HG02623 (cell line): ENCODE measurements around the gene POFUT1.
"Not testable (repeated sequence)": the region's sequence is repeated elsewhere in the genome, so short reads cannot be mapped to it uniquely, and the experiment has no call there.

Source experiments
- ATAC-seq: cut with Tn5 transposase; IDR thresholded peaks from one replicate; pipeline ENCODE4 v1.9.1; 2021; ENCODE audit warnings: moderate library complexity; ENCODE audit not compliant: unreplicated experiment

POFUT1 gene

GRCh38 chr20:32232326-32232886 lies 24.7 kb downstream of the POFUT1 start:
- ATAC-seq: no peak

DNA sequence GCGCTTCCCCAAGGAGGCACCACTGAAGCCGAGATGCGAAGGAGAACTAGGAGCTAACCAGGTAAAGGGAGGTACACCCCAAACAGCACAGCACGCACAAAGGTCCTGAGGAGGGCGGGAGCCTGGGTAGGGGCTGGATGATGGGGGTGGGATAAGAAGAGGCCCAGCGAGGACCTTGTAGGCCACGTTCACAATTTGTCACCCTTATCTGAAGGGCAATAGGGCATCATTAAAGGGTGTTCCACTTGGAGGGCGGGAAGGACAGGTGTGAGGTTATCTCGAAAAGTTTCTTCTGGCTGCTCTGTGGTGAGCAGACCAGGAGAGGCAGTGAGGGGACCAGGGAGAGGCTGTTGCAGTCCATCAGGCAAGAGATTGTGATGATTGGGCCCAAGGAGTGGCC lies 25.6 kb downstream of the POFUT1 start:
- ATAC-seq: no peak

DNA sequence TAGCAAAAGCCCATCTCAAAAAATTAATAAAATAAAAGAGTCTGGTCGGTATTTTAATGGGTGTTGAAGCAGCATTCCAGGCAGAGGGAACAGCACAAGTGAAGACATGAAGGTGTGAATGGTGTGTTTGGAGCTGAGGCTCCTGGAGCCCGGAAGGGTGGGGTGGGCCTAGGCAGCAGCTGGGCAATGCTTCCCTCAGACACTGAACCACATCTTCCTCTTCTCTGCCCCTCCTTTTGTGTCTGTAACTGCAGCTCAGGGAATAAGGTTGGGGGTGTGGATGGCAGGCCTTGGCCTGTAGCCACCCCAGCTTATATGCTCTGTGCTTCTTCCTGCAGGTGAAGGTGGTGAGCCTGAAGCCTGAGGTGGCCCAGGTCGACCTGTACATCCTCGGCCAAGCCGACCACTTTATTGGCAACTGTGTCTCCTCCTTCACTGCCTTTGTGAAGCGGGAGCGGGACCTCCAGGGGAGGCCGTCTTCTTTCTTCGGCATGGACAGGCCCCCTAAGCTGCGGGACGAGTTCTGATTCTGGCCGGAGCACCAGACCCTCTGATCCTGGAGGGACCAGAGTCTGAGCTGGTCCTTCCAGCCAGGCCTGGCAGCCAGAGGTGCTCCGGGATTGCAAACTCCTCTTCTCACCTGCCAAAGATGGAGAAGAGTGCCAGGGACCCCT lies 26.6 kb downstream of the POFUT1 start:
- no peak for ATAC-seq

- no peak for ATAC-seq
Measured at GRCh38 chr20:32235331-32236047, 27.8 kb downstream of the POFUT1 start.

GRCh38 chr20:32236048-32236533 lies 28.4 kb downstream of the POFUT1 start:
- no peak for ATAC-seq

DNA sequence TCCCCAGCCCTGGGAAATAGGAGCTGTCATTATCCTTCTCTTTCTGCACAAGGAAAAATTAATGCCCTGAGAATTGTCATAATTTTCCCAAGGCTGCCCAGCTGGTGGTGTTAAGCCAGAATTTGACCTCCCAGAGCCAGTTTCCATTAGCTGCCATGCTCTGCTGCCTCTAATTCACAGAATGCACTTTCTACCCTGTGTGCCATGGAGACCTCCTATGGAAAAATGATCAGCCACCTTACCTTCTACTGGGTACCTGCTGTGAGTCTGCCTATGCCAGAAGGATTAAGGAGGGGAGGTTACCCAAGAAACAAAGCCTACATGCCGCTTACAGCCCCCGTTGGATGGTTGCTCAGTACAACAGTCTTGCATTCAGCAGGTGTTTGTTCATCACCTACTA lies 29.1 kb downstream of the POFUT1 start:
- no peak for ATAC-seq

DNA sequence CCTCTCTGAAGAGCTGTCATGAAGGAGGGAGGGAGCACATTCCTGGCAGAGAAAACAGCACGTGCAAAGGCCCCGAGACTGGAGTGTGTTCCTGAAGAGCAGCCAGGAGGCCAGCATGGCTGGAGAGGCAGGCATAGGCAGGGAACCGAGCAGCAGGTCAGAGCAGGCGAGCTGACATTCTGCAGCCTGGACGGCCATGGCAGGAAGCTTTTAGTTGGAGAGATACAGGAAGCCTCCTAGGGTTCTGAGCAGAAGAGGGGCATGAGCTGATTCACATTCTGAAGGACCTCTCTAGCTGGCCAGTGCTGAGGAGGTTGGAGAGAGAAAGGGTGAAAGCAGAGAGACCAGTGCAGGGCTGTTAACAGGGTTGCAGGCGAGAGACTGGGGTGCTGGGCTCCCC lies 29.7 kb downstream of the POFUT1 start:
- ATAC-seq: no peak

DNA sequence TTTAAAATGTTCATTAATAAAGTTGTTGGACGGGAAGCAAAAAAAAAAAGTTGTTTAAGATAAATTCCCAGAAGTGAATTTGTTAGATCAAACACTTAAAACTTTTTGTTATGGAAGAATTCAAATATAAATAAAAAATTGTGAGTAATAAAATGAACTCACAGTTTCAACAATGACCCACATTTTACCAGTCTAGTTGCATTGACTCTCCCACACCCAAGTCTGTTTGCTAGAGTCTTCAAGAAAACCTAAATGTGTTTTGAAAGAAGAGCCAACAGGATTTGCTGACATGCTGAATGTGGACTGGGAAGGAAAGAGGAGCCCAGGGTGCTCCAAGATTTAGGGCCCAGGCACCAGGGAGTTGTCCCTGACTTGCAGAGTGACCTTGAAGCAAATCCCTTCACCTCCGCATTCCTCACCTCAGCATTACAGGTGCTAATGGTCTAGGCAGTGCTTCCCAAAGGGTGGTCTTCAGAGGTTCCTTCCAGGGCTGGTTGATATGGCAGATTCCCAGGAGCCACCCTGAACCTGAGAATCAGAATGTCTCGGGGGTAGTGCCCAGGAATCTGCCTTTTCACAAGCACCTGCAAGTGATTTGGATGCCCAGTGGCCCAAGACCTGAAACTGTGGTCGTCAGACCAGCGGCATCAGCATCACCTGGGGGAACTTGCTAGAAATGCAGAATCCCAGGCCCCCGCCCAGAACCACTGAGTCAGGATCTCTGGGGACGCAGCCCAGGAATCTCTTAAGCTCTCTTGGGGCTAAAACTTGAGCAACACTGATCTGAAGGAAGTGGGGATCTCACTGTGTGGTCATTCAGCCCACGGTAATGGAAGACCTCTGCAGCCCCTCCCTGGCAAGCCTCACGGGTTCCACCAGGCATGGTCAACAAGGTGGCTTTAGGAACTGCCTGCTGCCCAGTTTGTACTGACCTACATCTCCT lies 31.1 kb downstream of the POFUT1 start:
- ATAC-seq: no peak

GRCh38 chr20:32240205-32240604 lies 32.5 kb downstream of the POFUT1 start:
- ATAC-seq: no peak

GRCh38 chr20:32241807-32242206 lies 34.1 kb downstream of the POFUT1 start:
- no peak for ATAC-seq

- ATAC-seq: no peak
Measured at GRCh38 chr20:32244150-32244823, 36.6 kb downstream of the POFUT1 start.

DNA sequence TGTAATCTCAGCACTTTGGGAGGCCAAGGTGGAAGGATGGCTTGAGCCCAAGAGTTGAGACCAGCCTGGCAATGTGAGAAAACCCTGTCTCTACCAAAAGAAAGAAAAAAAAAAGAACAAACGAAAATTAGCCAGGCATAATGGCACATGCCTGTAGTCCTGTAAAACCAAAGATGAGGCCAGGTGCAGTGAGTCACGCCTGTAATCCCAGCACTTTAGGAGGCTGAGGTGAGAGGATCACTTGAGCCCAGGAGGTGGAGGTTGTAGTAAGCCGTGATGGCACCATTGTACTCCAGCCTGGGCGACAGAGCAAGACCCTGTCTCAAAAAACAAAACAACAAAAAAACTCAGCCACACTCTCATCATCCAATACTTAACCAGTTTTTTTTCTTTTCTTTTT lies 37.3 kb downstream of the POFUT1 start:
- no peak for ATAC-seq

DNA sequence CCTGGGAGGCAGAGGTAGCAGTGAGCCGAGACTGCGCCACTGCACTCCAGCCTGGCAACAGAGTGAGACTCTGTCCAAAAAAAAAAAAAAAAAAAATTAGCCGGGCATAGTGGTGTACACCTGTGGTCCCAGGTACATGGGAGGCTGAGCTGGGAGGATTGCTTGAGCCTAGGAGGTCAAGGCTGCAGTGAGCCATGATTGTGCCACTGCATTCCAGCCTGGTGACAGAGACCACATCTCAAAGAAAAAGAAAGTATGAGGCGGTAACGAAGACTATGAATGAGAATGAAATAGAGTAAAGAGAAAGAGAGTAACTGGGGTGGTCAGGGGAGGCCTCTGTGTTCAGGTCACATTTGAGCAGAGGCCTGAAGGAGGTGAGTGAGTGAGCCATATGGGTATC lies 38.5 kb downstream of the POFUT1 start:
- ATAC-seq: not testable (repeated sequence)

GRCh38 chr20:32248043-32248442 lies 40.4 kb downstream of the POFUT1 start:
- ATAC-seq: no peak

DNA sequence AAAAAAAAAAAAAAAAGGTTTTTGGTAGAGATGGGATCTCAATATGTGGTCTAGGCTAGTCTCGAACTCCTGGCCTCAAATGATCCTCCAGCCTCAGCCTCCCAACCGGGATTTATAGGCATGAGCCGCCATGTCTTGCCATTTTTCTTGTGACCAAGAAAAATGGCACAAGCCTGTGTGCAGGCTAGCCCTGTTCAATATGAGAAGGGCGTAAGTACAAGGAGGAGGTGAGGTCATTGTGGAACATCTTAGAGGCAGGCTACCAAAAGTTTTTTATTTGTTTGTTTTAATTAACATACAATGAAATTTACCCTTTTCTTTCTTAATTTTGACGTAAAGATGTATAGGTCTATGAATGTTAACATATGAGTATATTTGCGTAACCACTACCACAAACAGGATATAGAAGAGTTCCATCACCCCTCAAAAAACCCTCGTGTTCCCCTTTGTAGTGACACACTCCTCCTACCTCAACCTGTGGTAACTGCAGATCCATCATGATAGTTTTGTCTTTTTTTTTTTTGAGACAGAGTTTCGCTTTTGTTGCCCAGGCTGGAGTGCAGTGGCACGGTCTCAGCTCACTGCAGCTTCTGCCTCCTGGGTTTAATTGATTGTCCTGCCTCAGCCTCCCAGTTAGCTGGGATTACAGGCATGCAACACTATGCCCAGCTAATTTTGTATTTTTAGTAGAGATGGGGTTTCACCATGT lies 41.5 kb downstream of the POFUT1 start:
- ATAC-seq: no peak

GRCh38 chr20:32251470-32251869 lies 43.8 kb downstream of the POFUT1 start:
- ATAC-seq: no peak

DNA sequence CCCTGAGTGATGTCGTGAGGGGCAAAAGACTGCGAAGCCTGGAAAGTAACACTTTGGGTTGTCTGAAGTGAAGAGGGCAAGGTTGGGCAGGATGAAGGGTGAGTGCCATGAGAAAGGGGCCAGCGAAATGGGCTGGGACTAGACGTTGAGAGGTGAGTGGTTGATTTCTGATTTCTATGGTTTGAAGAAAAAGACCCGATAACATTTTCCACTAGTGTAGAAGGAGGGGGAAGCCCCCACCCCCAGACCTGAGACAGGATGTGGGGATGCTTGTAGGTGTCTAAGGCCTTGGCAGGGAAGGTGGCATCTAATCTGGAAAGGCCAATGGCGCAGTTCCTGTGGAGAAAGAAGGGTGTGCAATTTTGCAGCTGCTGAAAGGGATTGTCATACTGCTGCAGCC lies 44.5 kb downstream of the POFUT1 start:
- ATAC-seq: no peak

DNA sequence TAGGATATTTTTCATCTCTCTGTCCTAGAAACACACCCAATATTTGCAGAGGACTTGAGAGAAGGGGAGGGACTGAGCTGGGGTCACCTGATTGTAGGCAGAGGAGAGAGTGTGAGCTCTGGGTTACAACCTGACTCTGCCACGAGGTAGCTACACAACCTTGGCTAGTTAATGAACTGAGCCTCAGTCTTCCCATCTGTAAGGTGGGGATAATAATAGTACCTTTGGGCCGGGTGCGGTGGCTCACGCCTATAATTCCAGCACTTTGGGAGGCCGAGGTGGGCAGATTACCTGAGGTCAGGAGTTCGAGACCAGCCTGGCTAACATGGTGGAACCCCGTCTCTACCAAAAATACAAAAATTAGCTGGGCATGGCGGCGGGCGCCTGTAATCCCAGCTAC lies 53.3 kb downstream of the POFUT1 start:
- not testable (repeated sequence) for ATAC-seq

- ATAC-seq: no peak
Measured at GRCh38 chr20:32261644-32262043, 54.0 kb downstream of the POFUT1 start.

- ATAC-seq: no peak
Measured at GRCh38 chr20:32263398-32263954, 55.8 kb downstream of the POFUT1 start.
